K562 (cell line): Measurements from ENCODE around the gene CNN3. TPM values are rescaled to one million over a fixed set of nuclear protein-coding genes. Genes with fewer than 3 reads are reported as not detected.

Source experiments
- CCNT2 ChIP-seq: IDR thresholded peaks from 2 replicates; pipeline ENCODE4 v1.6.1; 2011; ENCODE audit warnings: borderline replicate concordance, low read depth, mild to moderate bottlenecking, moderate library complexity, mixed read lengths, low read length; ENCODE audit not compliant: insufficient read length; ENCODE audit errors: extremely low read depth
- ESRRA ChIP-seq: fragments of 450-650 bp; IDR thresholded peaks from 2 replicates; pipeline ENCODE4 v1.6.1; 2014; ENCODE audit warnings: low read depth, mild to moderate bottlenecking, moderate library complexity, borderline replicate concordance
- ETV1 ChIP-seq: fragments of 450-650 bp; conservative IDR thresholded peaks from 2 replicates; pipeline ENCODE4 v1.6.1; 2016; ENCODE audit warnings: missing genetic modification characterization, control low read depth, low read depth, missing compliant biosample characterization
- FOXA1 ChIP-seq: fragments of 450-650 bp; IDR thresholded peaks from 2 replicates; pipeline ENCODE4 v1.6.1; 2016; ENCODE audit warnings: mild to moderate bottlenecking, borderline replicate concordance
- GATA2 ChIP-seq: sonication (generic); formaldehyde crosslinking; IDR thresholded peaks from 2 replicates; pipeline ENCODE4 v1.4.0; 2020; ENCODE audit warnings: mild to moderate bottlenecking, missing genetic modification reagents
- HOXB6 ChIP-seq: fragments of 250-450 bp; sonication (Bioruptor Pico); IDR thresholded peaks from 2 replicates; pipeline ENCODE4 v1.5.1; 2022; ENCODE audit warnings: mild to moderate bottlenecking, borderline replicate concordance
- KDM1A ChIP-seq, 2 experiments: fragments of 450-650 bp; IDR thresholded peaks; 2 replicates each; pipeline ENCODE4 v1.6.1; 2016; ENCODE audit warnings: mild to moderate bottlenecking in 2 of 2
- KLF10 ChIP-seq: fragments of 250-450 bp; sonication (Bioruptor Pico); IDR thresholded peaks from 2 replicates; pipeline ENCODE4 v1.6.1; 2021; ENCODE audit warnings: matching md5 sums
- KLF16 ChIP-seq: IDR thresholded peaks from 2 replicates; pipeline ENCODE4 v1.6.1; 2016; ENCODE audit warnings: antibody characterized with exemption
- LARP7 ChIP-seq: fragments of 450-650 bp; IDR thresholded peaks from 2 replicates; pipeline ENCODE4 v1.6.1; 2016
- MTF1 ChIP-seq: fragments of 250-450 bp; sonication (Bioruptor Pico); IDR thresholded peaks from 2 replicates; pipeline ENCODE4 v1.9.0; 2021; ENCODE audit warnings: moderate library complexity, mild to moderate bottlenecking, inconsistent platforms, borderline replicate concordance
- NCOR1 ChIP-seq: fragments of 450-650 bp; IDR thresholded peaks from 2 replicates; pipeline ENCODE4 v1.6.1; 2016; ENCODE audit warnings: mild to moderate bottlenecking, moderate library complexity
- STAT5B ChIP-seq: fragments of 250-450 bp; sonication (Bioruptor Pico); IDR thresholded peaks from 2 replicates; pipeline ENCODE4 v1.8.0; 2021; ENCODE audit warnings: mild to moderate bottlenecking, inconsistent platforms
- SUPT5H ChIP-seq: fragments of 450-650 bp; IDR thresholded peaks from 2 replicates; pipeline ENCODE4 v1.6.1; 2016
- TAL1 ChIP-seq: fragments of 450-650 bp; IDR thresholded peaks from 2 replicates; pipeline ENCODE4 v1.6.1; 2016; ENCODE audit warnings: mild to moderate bottlenecking
- THRAP3 ChIP-seq: fragments of 450-650 bp; IDR thresholded peaks from 2 replicates; pipeline ENCODE4 v1.6.1; 2016; ENCODE audit warnings: mild to moderate bottlenecking, inconsistent platforms, borderline replicate concordance
- ZC3H8 ChIP-seq: fragments of 450-650 bp; IDR thresholded peaks from 2 replicates; pipeline ENCODE4 v1.6.1; 2017
- ZNF507 ChIP-seq: conservative IDR thresholded peaks from 2 replicates; pipeline ENCODE4 v1.6.1; 2017; ENCODE audit warnings: missing genetic modification characterization, missing compliant biosample characterization
- ZNF699 ChIP-seq: fragments of 250-450 bp; sonication (Bioruptor Pico); IDR thresholded peaks from 2 replicates; pipeline ENCODE4 v1.8.0; 2021; ENCODE audit warnings: mild to moderate bottlenecking, moderate library complexity; ENCODE audit not compliant: insufficient replicate concordance
- polyA plus RNA-seq, 8 experiments: library from polyadenylated mRNA; depleted of rRNA in 4 of 8; stranded (reverse) in 5 of 8; unstranded in 3 of 8; fragments of >200 nt; fragmentation: Nextera tagmentation in 2 of 8; fragmentation: Illumina TruSeq in 1 of 8; extraction: Ambion mirVana in 2 of 8; extraction: Trizol in 1 of 8; gene quantifications; 2 replicates each; pipeline versions ENCODE4 v1.2.1 to v1.2.3, GENCODE V29; 2011 to 2014; ENCODE audit warnings: inconsistent platforms in 1 of 8, missing spikeins in 1 of 8
- total RNA-seq, 7 experiments: library from RNA; depleted of rRNA in 6 of 7; stranded (reverse); fragments of >200 nt in 6 of 7; fragmentation: Illumina TruSeq in 2 of 7; extraction: Trizol in 2 of 7; gene quantifications; 2 replicates each; pipeline versions ENCODE4 v1.2.1 to v1.2.3, GENCODE V29; 2011 to 2021; ENCODE audit warnings: low replicate concordance in 1 of 7
- TF ChIP-seq, protein P1 (sequence below), 3 experiments: fragments of 200-800 bp in 1 of 3; fragments of 250-450 bp in 1 of 3; fragments of 450-650 bp in 1 of 3; sonication (Bioruptor Pico) in 1 of 3; sonication (Bioruptor generic) in 1 of 3; formaldehyde crosslinking in 1 of 3; IDR thresholded peaks; 2 replicates each; pipeline versions ENCODE4 v1.6.1 to v1.8.0; 2016 to 2022; ENCODE audit warnings: mild to moderate bottlenecking in 2 of 3, missing genetic modification characterization in 2 of 3, missing compliant biosample characterization in 1 of 3, moderate library complexity in 1 of 3
- TF ChIP-seq, protein P2 (sequence below): sonication (generic); formaldehyde crosslinking; IDR thresholded peaks from 2 replicates; pipeline ENCODE4 v1.8.0; 2022; ENCODE audit warnings: mild to moderate bottlenecking, missing genetic modification reagents
- TF ChIP-seq, protein P3 (sequence below): fragments of 450-650 bp; formaldehyde crosslinking; IDR thresholded peaks from 2 replicates; pipeline ENCODE4 v1.4.0; 2022; ENCODE audit warnings: mild to moderate bottlenecking, moderate library complexity

The CNN3 gene
- total and polyA plus RNA-seq, 9 of the 15 experiments (the other 6 are each of a cell fraction or from before 2014, with no cell fraction given): 0.06 to 0.62 (median 0.18) TPM; not detected in 4

DNA sequence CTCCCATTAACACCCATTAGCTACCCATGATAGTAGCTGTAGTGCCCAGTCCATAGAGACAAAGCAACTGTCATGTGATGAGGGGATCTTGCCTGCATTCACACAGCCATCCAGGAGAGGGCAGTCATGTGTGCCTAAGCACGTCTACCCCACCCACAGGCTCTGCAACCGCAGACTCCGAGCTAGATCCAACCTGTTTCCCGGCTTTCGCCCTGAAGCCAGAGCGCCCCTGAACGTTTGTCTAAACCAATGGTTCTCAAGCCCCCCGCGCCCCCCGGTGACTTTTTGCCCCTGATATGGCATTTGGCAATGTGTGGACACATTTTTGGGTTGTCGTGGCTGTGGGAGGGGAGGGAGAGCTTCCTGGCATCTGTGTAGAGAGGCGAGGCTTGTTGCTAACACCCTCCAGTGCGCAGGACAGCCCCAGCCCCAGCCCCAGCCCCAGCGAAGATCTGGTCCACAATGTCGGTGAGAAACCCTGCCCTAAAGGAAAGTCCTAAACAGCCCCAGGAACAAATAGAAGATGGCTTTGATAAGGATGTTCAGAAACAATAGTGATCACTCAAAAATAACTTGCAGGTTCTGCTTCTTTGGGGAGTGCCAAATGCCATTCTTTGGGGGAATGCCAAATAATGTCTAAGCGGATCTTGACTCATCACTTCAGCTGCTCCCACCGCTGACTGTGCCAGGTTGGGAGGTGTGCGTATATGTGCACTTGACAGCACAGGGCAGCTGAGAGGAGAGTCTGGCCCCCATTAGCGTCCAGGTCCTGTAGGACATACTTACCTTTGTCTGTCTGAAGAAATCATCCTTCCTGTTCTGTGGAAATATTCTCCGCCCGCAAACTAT, 72.2 kb downstream of the CNN3 start (continued):
- TF ChIP-seq GATA2 (CRISPR knock-in tag) (no peak), KDM1A (IDR thresholded peaks at IDR 0.05) (no peak), ETV1 (tag) (no peak), ESRRA (peak; percentile 79; the same call in 1 of the 2 replicates), SUPT5H (no peak), HOXB6 (CRISPR knock-in tag) (no peak), TAL1 (no peak), NCOR1 (no peak), KLF10 (CRISPR knock-in tag) (no peak), LARP7 (no peak), ZNF507 (tag) (no peak), MTF1 (no peak), THRAP3 (no peak), FOXA1 (no peak), ZNF699 (CRISPR knock-in tag) (no peak), CCNT2 (no peak), STAT5B (no peak), ZC3H8 (no peak), KLF16 (no peak)
- TF ChIP-seq, protein P1, sequence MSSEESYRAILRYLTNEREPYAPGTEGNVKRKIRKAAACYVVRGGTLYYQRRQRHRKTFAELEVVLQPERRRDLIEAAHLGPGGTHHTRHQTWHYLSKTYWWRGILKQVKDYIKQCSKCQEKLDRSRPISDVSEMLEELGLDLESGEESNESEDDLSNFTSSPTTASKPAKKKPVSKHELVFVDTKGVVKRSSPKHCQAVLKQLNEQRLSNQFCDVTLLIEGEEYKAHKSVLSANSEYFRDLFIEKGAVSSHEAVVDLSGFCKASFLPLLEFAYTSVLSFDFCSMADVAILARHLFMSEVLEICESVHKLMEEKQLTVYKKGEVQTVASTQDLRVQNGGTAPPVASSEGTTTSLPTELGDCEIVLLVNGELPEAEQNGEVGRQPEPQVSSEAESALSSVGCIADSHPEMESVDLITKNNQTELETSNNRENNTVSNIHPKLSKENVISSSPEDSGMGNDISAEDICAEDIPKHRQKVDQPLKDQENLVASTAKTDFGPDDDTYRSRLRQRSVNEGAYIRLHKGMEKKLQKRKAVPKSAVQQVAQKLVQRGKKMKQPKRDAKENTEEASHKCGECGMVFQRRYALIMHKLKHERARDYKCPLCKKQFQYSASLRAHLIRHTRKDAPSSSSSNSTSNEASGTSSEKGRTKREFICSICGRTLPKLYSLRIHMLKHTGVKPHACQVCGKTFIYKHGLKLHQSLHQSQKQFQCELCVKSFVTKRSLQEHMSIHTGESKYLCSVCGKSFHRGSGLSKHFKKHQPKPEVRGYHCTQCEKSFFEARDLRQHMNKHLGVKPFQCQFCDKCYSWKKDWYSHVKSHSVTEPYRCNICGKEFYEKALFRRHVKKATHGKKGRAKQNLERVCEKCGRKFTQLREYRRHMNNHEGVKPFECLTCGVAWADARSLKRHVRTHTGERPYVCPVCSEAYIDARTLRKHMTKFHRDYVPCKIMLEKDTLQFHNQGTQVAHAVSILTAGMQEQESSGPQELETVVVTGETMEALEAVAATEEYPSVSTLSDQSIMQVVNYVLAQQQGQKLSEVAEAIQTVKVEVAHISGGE (CRISPR knock-in tag; IDR thresholded peaks at IDR 0.05): no peak
- TF ChIP-seq, protein P2, sequence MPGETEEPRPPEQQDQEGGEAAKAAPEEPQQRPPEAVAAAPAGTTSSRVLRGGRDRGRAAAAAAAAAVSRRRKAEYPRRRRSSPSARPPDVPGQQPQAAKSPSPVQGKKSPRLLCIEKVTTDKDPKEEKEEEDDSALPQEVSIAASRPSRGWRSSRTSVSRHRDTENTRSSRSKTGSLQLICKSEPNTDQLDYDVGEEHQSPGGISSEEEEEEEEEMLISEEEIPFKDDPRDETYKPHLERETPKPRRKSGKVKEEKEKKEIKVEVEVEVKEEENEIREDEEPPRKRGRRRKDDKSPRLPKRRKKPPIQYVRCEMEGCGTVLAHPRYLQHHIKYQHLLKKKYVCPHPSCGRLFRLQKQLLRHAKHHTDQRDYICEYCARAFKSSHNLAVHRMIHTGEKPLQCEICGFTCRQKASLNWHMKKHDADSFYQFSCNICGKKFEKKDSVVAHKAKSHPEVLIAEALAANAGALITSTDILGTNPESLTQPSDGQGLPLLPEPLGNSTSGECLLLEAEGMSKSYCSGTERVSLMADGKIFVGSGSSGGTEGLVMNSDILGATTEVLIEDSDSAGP: no peak
- TF ChIP-seq, protein P3, sequence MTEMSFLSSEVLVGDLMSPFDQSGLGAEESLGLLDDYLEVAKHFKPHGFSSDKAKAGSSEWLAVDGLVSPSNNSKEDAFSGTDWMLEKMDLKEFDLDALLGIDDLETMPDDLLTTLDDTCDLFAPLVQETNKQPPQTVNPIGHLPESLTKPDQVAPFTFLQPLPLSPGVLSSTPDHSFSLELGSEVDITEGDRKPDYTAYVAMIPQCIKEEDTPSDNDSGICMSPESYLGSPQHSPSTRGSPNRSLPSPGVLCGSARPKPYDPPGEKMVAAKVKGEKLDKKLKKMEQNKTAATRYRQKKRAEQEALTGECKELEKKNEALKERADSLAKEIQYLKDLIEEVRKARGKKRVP (CRISPR knock-in tag): no peak
